HEK293T (cell line): ENCODE results near the gene PLEKHA6.

Source experiments
- CTCF ChIA-PET: fragments of 350-600 bp; formaldehyde crosslinking; extraction: SDS; loops from one replicate; lab custom pipeline; 2021; ENCODE audit warnings: antibody characterized with exemption, inconsistent platforms; lab: Yijun Ruan, JAX
- POLR2A ChIA-PET: fragments of 350-600 bp; formaldehyde crosslinking; extraction: SDS; loops from one replicate; lab custom pipeline; 2020; ENCODE audit warnings: antibody characterized with exemption, inconsistent platforms; lab: Yijun Ruan, JAX
- DNase-seq: peaks from one replicate; pipeline ENCODE4 v3.0.0; 2012; ENCODE audit warnings: mixed read lengths; ENCODE audit errors: extremely low spot score
- ARNT ChIP-seq: fragments of 450-650 bp; IDR thresholded peaks from 2 replicates; pipeline ENCODE4 v1.6.1; 2017; ENCODE audit warnings: mild to moderate bottlenecking
- BHLHE40 ChIP-seq: fragments of 450-650 bp; IDR thresholded peaks from 2 replicates; pipeline ENCODE4 v1.6.1; 2016; ENCODE audit warnings: mild to moderate bottlenecking, moderate library complexity, borderline replicate concordance
- CTBP1 ChIP-seq: fragments of 450-650 bp; IDR thresholded peaks from 2 replicates; pipeline ENCODE4 v1.6.1; 2016; ENCODE audit warnings: borderline replicate concordance
- ELF4 ChIP-seq: fragments of 450-650 bp; IDR thresholded peaks from 2 replicates; pipeline ENCODE4 v1.6.1; 2017; ENCODE audit warnings: antibody characterized with exemption
- FOXA1 ChIP-seq: fragments of 450-650 bp; IDR thresholded peaks from 2 replicates; pipeline ENCODE4 v1.6.1; 2016; ENCODE audit warnings: mild to moderate bottlenecking
- FOXK2 ChIP-seq: fragments of 450-650 bp; IDR thresholded peaks from 2 replicates; pipeline ENCODE4 v1.6.1; 2016; ENCODE audit warnings: mild to moderate bottlenecking
- FOXM1 ChIP-seq: fragments of 450-650 bp; IDR thresholded peaks from 2 replicates; pipeline ENCODE4 v1.6.1; 2017; ENCODE audit warnings: mild to moderate bottlenecking, borderline replicate concordance
- HDGF ChIP-seq: fragments of 450-650 bp; IDR thresholded peaks from 2 replicates; pipeline ENCODE4 v1.6.1; 2017; ENCODE audit warnings: antibody characterized with exemption, borderline replicate concordance
- L3MBTL2 ChIP-seq: fragments of 450-650 bp; conservative IDR thresholded peaks from 2 replicates; pipeline ENCODE4 v1.6.1; 2016; ENCODE audit warnings: mild to moderate bottlenecking
- LEF1 ChIP-seq: fragments of 450-650 bp; IDR thresholded peaks from 2 replicates; pipeline ENCODE4 v1.6.1; 2017; ENCODE audit warnings: mild to moderate bottlenecking, borderline replicate concordance
- NFRKB ChIP-seq: fragments of 450-650 bp; IDR thresholded peaks from 2 replicates; pipeline ENCODE4 v1.6.1; 2016; ENCODE audit warnings: mild to moderate bottlenecking, moderate library complexity
- SP1 ChIP-seq: fragments of 450-650 bp; IDR thresholded peaks from 2 replicates; pipeline ENCODE4 v1.6.1; 2017
- SUZ12 ChIP-seq: fragments of 450-650 bp; IDR thresholded peaks from 2 replicates; pipeline ENCODE4 v1.6.1; 2016; ENCODE audit warnings: mild to moderate bottlenecking
- TARDBP ChIP-seq: fragments of 450-650 bp; IDR thresholded peaks from 2 replicates; pipeline ENCODE4 v1.6.1; 2016
- ZNF384 ChIP-seq: fragments of 450-650 bp; IDR thresholded peaks from 2 replicates; pipeline ENCODE4 v1.6.1; 2016
- TF ChIP-seq, protein P1 (sequence below): fragments of 450-650 bp; IDR thresholded peaks from 2 replicates; pipeline ENCODE4 v1.6.1; 2016

The PLEKHA6 gene

DNA sequence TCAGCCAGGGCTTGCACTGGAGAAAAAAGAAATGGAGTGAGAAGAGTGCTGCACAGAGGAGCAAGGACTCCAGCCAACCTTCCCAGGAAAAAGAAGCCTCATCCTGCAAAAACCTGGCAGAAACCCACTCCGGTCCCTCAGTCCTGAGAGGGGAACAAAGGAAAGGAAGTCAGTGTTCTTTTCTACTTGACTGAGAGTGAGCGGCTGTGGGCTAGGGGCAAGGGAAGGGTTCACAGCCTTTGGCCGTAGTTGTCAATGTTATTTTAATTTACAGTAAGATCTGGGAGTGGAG lies 137.0 kb downstream of the PLEKHA6 start:
- ChIA-PET CTCF (interaction anchor here (1.4 kb wide), 1 partner anchor 16 kb away, joined by 6 read pairs; no protein-coding TSS in a partner anchor), POLR2A (no interaction called here)
- TF ChIP-seq BHLHE40: no peak
- TF ChIP-seq, protein P1, sequence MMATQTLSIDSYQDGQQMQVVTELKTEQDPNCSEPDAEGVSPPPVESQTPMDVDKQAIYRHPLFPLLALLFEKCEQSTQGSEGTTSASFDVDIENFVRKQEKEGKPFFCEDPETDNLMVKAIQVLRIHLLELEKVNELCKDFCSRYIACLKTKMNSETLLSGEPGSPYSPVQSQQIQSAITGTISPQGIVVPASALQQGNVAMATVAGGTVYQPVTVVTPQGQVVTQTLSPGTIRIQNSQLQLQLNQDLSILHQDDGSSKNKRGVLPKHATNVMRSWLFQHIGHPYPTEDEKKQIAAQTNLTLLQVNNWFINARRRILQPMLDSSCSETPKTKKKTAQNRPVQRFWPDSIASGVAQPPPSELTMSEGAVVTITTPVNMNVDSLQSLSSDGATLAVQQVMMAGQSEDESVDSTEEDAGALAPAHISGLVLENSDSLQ: no peak
- no peak for TF ChIP-seq ELF4
- no peak for TF ChIP-seq CTBP1
- TF ChIP-seq FOXA1: no peak
- TF ChIP-seq LEF1: no peak
- TF ChIP-seq ARNT: no peak
- no peak for TF ChIP-seq L3MBTL2
- no peak for TF ChIP-seq SUZ12
- no peak for TF ChIP-seq ZNF384
- no peak for TF ChIP-seq TARDBP
- no peak for TF ChIP-seq NFRKB
- TF ChIP-seq FOXK2: no peak
- TF ChIP-seq HDGF: no peak
- no peak for TF ChIP-seq SP1
- no peak for TF ChIP-seq FOXM1
- DNase-seq: no peak

DNA sequence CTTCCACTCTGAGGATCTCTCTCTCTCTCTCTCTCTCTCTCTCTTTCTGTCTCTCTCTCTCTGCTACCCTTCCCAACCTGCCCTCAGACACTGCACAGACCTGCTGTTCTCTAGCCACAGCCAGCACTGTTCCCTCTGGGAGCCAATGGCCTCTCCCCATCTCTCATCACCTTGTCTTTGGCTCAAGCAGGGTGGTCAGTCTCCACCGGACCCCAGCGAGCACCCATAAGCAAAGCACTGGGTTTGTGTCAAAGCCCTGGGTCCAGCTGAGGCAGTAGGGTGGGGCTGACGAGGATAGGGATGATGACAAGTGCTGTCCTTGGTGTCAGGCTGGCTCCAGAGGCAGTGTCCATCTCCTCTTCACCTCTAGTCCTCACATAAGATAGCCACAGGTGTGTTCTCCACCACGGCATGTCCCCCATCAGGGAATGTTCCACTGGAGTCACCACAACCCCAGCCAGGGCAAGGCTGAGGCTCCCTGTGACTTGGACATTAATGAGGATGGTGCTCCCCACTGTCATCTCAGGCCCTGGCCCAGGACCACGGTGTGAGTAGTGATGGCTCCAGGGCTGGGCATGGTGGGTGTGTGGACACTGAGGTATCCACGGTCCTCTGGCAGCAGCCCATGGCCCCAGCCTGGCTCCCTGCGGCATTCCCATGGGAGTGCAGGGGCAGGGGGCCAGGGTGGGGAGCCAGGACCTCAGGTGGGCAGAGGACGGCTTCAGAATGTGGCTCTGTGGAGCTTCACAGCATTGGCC lies 137.5 kb downstream of the PLEKHA6 start:
- POLR2A ChIA-PET: no interaction called here
- CTCF ChIA-PET: interaction anchor here (1.4 kb wide), 1 partner anchor 15 kb away, joined by 6 read pairs; no protein-coding TSS in a partner anchor
- no peak for DNase-seq
- no peak for TF ChIP-seq SP1
- no peak for TF ChIP-seq FOXK2
- no peak for TF ChIP-seq FOXA1
- no peak for TF ChIP-seq L3MBTL2
- TF ChIP-seq TARDBP: no peak

DNA sequence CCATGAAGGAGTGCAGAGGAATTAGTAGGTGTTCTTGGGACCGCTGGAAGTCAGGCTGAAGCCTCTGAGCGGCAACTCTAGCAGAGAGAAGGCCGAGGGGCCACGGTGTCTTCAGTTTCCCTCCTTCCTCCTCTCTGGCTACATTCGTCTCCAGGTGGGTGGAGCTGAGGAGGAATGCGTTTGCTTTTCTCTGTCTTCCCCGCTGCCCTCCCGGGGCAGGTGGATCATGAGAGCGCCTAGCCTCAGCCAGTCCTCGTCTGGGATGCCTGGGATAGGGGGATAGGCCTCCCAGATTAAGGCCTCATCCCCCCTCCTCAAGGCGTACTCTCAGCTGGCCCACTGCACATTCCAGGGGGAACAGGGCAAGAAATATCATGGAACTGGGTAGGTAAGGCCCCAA lies 138.5 kb downstream of the PLEKHA6 start:
- TF ChIP-seq FOXK2 (no peak), SP1 (no peak), FOXA1 (no peak), LEF1 (no peak), ELF4 (no peak), FOXM1 (no peak)
- no peak for DNase-seq
- ChIA-PET CTCF (no interaction called here), POLR2A (no interaction called here)

DNA sequence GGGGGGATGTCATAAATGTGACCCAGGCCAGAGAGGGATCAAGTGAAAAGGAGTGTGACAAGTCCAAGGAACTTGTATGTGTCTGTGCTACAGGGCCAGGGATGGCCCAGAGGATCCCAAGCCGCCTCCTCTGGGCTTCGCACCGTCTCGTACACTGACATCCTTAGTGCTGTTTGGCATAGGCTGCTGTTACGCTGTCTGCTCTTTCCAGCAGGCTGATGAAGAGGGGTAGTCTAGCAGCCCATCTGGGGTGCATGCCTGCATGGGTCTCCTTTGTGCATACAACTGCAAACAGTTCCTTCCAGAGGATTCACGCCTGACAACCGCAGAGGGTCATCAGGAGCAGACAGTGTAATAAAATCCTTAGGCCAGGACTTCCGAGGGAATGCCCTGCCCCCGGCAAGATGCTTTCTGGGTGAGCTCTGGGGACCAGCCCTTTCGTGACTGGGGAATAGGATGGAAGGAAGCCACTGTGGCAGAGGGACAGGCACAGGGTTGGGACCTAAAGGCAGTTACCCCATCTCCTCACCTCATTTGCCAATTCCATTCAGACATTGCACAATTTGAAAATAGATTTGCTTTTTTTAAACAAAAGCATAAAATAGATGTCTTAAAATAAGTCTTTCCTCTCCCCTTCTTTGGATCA lies 139.6 kb downstream of the PLEKHA6 start:
- POLR2A ChIA-PET: no interaction called here
- CTCF ChIA-PET: interaction anchor here (0.6 kb wide), 1 partner anchor 13 kb away, joined by 3 read pairs; no protein-coding TSS in a partner anchor
- DNase-seq: no peak
- TF ChIP-seq FOXK2: no peak
- TF ChIP-seq ARNT: no peak
- TF ChIP-seq, protein P1: no peak
- TF ChIP-seq CTBP1: no peak
- TF ChIP-seq NFRKB: no peak
- no peak for TF ChIP-seq BHLHE40
- no peak for TF ChIP-seq HDGF
- TF ChIP-seq FOXM1: no peak
- no peak for TF ChIP-seq L3MBTL2
- no peak for TF ChIP-seq FOXA1
- no peak for TF ChIP-seq ELF4
- TF ChIP-seq LEF1: no peak
- no peak for TF ChIP-seq ZNF384
- TF ChIP-seq TARDBP: no peak

DNA sequence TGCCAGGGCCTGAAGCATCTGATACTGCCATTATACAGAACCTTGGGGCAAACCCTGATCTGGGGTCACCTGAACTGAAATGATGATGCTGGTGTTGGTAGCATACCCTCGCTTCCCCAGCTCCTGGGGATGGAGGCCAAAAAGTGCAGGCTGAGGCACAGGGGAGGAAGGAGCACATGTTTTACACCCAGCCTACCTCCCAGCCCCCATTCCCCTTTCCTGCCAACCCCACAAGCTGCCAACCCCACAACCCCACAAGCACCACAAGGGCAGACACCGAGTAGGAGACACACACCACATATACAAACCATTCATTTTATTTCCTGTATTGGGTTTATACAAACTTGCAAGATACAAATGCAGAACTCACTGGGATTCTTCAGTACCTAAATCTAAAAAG lies 141.2 kb downstream of the PLEKHA6 start:
- CTCF ChIA-PET: no interaction called here

DNA sequence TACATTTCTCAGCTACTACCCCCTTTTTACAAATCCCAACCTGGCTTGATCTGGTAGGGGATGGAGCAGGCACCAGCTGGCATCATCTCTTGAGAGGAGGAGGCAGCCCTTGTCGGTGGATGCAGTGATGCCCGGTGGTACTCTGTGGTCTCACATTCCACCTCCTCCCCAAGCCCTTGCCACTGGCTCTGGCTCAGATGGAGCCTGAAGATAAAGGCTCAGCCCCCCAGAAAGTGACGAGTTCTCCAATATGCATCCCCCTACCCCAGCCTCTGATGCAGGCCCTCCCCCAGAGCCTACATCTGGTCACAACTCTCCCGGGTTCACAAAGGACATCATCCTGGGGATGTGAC lies 142.1 kb downstream of the PLEKHA6 start:
- TF ChIP-seq NFRKB (no peak), FOXA1 (no peak), L3MBTL2 (no peak), FOXK2 (no peak), HDGF (no peak), SUZ12 (no peak), BHLHE40 (no peak), SP1 (no peak), LEF1 (no peak), ZNF384 (no peak), FOXM1 (no peak), TARDBP (no peak), ARNT (no peak), ELF4 (no peak)
- TF ChIP-seq, protein P1: no peak
- ChIA-PET CTCF (no interaction called here), POLR2A (no interaction called here)
- DNase-seq: no peak

More for the DNA sequence above, 141.2 kb downstream of the PLEKHA6 start:
- TF ChIP-seq SP1 (no peak), SUZ12 (no peak)
- POLR2A ChIA-PET: no interaction called here
- DNase-seq: no peak
